ENCODE results near the gene GMNN.

DNA sequence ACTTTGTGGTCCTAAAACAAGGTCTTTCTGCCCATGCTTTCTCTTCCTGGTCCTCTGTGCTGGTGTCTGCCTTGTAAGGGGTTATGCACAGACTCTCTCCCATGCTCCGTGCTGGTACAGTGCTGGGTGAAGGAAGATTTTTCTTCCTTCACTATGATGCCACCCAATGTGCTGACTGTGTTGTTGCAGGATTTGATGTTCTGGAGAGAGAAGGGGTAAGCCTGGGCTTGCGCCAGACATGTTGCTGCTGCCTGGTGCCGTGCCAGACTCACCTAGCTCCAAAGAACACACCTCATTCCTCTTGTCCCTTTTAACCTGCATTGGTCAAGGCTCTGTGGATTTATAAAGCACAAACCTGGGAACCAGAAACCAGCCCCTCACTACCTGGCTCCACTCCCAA is 52.4 kb downstream of the GMNN start:
- TF ChIP-seq, protein P1, sequence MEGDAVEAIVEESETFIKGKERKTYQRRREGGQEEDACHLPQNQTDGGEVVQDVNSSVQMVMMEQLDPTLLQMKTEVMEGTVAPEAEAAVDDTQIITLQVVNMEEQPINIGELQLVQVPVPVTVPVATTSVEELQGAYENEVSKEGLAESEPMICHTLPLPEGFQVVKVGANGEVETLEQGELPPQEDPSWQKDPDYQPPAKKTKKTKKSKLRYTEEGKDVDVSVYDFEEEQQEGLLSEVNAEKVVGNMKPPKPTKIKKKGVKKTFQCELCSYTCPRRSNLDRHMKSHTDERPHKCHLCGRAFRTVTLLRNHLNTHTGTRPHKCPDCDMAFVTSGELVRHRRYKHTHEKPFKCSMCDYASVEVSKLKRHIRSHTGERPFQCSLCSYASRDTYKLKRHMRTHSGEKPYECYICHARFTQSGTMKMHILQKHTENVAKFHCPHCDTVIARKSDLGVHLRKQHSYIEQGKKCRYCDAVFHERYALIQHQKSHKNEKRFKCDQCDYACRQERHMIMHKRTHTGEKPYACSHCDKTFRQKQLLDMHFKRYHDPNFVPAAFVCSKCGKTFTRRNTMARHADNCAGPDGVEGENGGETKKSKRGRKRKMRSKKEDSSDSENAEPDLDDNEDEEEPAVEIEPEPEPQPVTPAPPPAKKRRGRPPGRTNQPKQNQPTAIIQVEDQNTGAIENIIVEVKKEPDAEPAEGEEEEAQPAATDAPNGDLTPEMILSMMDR (IDR thresholded peaks at IDR 0.05): no peak
- no peak for TF ChIP-seq POLR2A (IDR thresholded peaks at IDR 0.05)

Measured in uterus (tissue), 2 donors.